ENCODE measurements around the gene GFY.
"Not testable (repeated sequence)": the region's sequence is repeated elsewhere in the genome, so short reads cannot be mapped to it uniquely, and the experiment has no call there.

Gene GFY

DNA sequence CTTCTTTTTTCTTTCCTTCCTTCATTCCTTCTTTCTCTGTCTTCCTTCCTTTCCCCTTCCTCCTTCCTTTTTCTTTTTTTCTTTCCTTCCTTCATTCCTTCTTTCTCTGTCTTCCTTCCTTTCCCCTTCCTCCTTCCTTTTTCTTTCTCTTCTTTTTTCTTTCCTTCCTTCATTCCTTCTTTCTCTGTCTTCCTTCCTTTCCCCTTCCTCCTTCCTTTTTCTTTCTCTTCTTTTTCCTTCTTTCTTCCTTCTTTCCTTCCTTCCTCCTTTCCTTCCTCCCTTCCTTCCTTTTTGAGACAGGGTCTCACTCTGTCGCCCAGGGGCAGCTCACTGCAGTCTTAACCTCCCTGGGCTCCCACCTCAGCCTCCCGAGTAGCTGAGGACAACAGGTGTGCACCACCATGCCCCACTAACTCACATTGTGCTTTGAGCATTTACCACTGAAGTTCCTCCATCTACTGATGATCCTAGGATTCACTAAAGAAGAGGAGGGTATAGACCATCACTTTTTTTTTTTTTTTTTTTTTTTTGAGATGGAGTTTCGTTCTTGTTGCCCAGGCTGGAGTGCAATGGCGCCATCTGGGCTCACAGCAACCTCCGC is 19.0 kb downstream of the GFY start:
- not testable (repeated sequence) for DNase-seq

- no peak for DNase-seq
These were observed 20.8 kb downstream of the GFY start for GRCh38 chr19:49445997-49446396.

DNA sequence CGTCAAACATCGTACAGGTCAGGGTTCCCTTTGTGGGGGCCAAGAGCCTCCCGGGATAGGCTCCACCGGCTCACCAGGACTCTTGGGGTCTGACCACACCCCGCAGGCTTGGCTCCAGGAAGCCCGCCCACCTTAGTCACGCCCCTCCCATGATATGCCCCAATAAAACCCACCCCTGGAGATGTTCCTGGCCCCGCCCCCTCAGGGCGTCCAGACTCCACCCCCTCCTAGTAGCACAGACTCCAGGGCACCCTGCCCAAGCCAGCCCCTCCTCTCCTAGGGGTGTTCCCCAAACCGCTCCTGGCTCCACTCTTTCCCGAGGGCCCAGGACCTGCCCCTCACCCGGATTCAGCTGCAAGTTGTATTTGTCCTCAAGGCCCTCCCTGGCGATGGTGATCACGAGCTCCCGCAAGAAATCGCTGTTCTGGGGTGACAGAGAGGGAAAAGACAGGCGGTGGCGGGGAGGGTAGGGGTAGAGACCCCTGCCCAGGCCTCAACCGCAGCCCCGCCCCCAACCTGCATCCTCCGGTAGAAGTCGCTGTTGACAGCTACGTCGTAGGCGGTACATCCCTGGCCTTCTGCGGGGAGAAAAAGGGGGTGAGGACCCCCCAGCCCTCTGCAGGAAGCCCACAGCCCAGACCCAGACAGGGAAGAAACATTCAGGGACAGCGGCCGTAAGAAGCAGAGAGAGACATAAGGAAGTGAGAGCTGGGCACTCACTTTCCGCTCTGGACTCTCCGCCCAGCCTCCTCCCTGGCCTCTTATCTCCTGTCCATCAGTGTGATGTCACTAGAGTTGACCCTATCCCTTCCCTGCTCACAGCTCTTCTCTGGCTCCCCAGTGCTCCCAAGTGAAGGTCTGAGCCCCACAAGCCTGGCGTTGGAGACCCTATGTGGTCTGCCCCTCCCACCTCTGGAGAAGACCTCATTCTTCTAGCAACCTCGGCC is 22.6 kb downstream of the GFY start:
- no peak for DNase-seq

- DNase-seq: no peak
These were observed 23.2 kb downstream of the GFY start for GRCh38 chr19:49448432-49448786.

- DNase-seq: no peak
These were observed 25.2 kb downstream of the GFY start for GRCh38 chr19:49450405-49450804.

DNA sequence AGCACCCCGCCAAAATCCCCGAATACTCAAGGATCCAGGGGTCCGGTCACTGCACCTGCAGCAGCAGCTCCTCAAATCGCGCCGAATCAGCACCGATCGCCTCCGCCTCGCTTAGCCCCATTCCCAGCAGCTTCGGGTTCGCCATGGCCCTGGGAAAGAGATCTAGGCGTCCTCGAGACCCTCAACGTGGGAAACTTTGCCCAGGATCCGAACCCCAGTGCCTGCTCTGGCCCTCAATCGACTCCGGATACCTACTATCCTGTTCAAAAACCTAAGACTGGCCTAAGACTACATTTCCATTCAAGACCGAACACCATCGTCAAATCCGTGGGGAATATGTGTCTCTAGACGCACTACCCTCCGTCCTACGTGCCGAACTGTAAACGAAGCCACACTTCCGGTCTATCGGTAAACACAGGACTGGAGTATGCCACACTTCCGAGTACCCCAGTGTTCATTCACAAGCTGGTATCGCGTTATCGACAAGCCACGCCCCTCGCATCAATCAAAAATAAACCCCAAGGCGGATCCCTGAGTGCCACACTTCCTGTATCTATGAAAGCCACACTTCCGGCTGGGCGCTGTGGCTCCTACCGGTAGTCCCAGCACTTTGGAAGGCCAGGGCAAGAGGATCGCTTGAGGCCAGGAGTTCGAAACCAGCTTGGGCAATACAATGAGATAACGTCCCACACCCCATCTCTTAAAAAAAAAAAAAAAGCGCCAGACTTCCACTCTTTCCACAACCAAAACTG is 26.4 kb downstream of the GFY start, which contains the start of gene PIH1D1:
Gene PIH1D1 (minus strand): TSS at position 385 of the 752 bp plus-strand sequence. CDS start 240 bp downstream, at position 145.
- peak; percentile 98 for DNase-seq

- peak; percentile 98 for DNase-seq
These were observed 28.0 kb downstream of the GFY start, which contains the start of gene ALDH16A1 for GRCh38 chr19:49453013-49453756. ALDH16A1 (plus strand) TSS chr19:49453225; CDS start chr19:49453332, 107 bp downstream.

GRCh38 chr19:49453757-49454240 is 28.6 kb downstream of the GFY start:
- DNase-seq: peak; percentile 51

- DNase-seq: no peak
These were observed 30.6 kb downstream of the GFY start for GRCh38 chr19:49455773-49456172.

DNA sequence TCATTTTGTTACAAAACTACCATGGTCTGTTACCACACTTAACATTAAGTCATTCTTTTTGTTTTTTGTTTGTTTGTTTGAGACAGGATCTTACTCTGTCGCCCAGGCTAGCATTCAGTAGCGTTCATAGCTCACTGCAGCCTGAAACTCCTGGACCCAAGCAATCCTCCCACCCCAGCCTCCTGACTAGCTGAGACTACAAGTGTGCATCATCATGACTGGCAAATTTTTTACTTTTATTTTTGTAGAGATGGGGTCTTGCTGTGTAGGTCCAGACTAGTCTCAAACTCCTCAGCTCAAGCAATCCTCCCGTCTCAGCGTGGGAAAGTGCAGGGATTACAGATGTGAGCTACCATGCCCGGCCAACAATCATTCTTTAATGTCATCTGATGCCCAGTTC is 31.1 kb downstream of the GFY start:
- no peak for DNase-seq

- DNase-seq: no peak
These were observed 33.3 kb downstream of the GFY start for GRCh38 chr19:49458567-49458903.

DNA sequence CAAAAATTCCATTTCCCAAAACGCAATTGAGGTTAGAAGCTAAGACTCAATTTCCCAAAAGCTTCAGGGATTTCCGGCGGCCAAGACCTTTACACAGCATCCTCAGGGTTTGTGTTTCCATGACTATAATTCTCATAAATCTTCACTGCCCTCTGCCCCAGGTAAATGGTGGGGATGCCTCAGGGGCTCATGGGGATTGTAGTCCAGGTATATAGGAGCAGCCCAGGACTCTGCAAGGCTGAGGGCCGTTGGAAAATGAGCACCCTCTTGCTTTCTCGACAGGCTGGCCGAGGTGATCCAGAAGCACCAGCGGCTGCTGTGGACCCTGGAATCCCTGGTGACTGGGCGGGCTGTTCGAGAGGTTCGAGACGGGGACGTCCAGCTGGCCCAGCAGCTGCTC is 34.2 kb downstream of the GFY start:
- no peak for DNase-seq

- not testable (repeated sequence) for DNase-seq
These were observed 35.9 kb downstream of the GFY start for GRCh38 chr19:49461130-49461529.

GRCh38 chr19:49461656-49462055 is 36.5 kb downstream of the GFY start:
- no peak for DNase-seq

DNA sequence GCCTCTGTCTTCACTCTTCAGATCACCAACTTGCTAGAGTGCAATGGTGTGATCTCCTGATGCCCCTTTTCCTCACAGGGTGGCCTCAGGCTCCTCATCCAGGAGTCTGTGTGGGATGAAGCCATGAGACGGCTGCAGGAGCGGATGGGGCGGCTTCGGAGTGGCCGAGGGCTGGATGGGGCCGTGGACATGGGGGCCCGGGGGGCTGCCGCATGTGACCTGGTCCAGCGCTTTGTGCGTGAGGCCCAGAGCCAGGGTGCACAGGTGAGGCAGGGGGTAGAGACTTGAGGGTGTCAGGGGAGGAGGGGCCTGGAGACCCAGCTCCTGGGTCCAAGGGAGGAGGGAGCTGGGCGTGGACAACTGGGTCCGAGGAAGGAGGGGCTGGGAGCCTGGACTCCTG is 37.3 kb downstream of the GFY start:
- DNase-seq: no peak

DNA sequence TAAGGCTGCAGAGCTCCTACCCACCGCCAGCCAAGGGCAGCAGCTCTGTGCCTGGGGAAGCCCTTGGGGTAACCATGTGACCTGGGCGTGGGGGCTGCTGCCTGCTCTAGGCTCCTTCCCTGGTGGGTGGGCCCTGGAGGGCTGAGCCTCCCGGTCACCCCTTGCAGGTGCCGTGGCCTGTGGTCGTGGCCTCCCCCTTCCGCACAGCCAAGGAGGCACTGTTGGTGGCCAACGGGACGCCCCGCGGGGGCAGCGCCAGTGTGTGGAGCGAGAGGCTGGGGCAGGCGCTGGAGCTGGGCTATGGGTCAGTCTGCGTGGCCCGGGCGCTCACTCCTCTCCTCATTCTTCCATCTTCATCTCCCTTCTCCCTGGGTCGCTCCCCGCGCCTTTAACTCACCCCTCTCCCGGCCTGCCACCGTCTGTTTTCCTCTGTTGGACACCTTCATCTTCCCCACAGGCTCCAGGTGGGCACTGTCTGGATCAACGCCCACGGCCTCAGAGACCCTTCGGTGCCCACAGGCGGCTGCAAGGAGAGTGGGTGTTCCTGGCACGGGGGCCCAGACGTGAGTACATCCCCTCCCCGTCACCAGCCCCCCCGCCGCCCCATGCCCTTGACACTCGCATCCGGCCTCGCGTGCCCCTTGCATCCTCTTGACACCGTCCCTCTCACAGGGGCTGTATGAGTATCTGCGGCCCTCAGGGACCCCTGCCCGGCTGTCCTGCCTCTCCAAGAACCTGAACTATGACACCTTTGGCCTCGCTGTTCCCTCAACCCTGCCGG is 39.0 kb downstream of the GFY start:
- DNase-seq: no peak

GRCh38 chr19:49465371-49465770 is 40.2 kb downstream of the GFY start:
- DNase-seq: no peak

- no peak for DNase-seq
These were observed 43.0 kb downstream of the GFY start for GRCh38 chr19:49468199-49468598.

DNA sequence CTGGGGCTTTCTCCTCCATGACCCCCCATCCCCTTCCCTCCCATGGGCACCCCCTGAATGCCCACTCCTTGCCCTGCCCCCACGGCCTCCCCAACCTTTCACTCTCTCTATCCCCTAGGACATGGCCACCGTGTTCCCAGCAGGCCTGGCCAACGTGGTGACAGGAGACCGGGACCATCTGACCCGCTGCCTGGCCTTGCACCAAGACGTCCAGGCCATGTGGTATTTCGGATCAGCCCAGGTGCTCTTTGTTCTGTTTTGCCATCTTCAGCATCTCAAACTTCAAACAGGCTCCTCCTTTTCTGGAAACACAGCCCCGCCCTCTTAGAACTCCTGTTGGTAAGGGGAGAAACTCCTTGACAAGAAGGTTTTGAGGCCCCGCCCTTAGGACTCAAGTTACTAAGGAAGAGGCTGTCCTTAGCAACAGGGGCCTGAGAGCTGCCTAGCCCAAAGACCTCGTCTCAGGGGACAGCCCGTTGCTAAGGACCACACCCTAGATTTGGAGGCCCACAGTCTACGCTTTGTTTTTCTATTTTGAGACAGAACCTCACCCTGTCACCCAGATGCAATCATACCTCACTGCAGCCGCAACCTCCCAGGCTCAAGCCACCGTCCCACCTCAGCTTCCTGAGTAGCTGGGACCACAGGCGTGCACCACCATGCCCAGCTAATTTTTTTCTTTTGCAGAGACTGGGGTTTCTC is 43.7 kb downstream of the GFY start:
- peak; percentile 97 for DNase-seq

GRCh38 chr19:49469828-49470614 is 44.8 kb downstream of the GFY start:
- DNase-seq: peak; percentile 95

Measured in CD4-positive, alpha-beta T cell treated with Interleukin-12 subunit alpha and Interleukin-12 subunit beta, for 1 hour (primary cell).